Loucy (cell line): ENCODE data around the gene PLPPR3.

Experiments
- H2AFZ ChIP-seq: fragments of 200-600 bp; sonication (generic); 2 replicates; pipeline ENCODE4 v1.6.0; 2016; ENCODE audit warnings: antibody characterized with exemption, mild to moderate bottlenecking, low read length, moderate library complexity
- H3F3A ChIP-seq: fragments of 200-600 bp; 2 replicates; pipeline ENCODE4 v1.6.0; 2016; ENCODE audit warnings: antibody characterized with exemption, low read depth, mild to moderate bottlenecking
- H3K27me3 ChIP-seq: fragments of 200-600 bp; sonication (generic); 2 replicates; pipeline ENCODE4 v1.6.1; 2014; ENCODE audit warnings: low read length, mild to moderate bottlenecking; ENCODE audit not compliant: insufficient read depth, poor library complexity, severe bottlenecking
- H3K36me3 ChIP-seq: fragments of 200-600 bp; sonication (generic); 2 replicates; pipeline ENCODE4 v1.6.1; 2016; ENCODE audit warnings: low read length; ENCODE audit not compliant: insufficient read depth
- H3K4me1 ChIP-seq: fragments of 200-600 bp; sonication (generic); 2 replicates; pipeline ENCODE4 v1.5.1; 2014; ENCODE audit warnings: low read length, mild to moderate bottlenecking; ENCODE audit not compliant: insufficient read depth, poor library complexity, severe bottlenecking
- H3K4me2 ChIP-seq: fragments of 200-600 bp; sonication (generic); 2 replicates; pipeline ENCODE4 v1.6.0; 2014; ENCODE audit warnings: antibody characterized with exemption, low read length, low read depth, mild to moderate bottlenecking; ENCODE audit not compliant: poor library complexity, severe bottlenecking
- H3K4me3 ChIP-seq: fragments of 200-600 bp; sonication (generic); 2 replicates; pipeline ENCODE4 v1.5.1; 2014; ENCODE audit warnings: low read length, mild to moderate bottlenecking, mixed read lengths; ENCODE audit not compliant: poor library complexity, severe bottlenecking
- H3K79me2 ChIP-seq: fragments of 200-600 bp; sonication (generic); 2 replicates; pipeline ENCODE4 v1.6.1; 2014; ENCODE audit warnings: low read length; ENCODE audit not compliant: insufficient read depth
- H3K9ac ChIP-seq: fragments of 200-600 bp; sonication (generic); 2 replicates; pipeline ENCODE4 v1.6.0; 2014; ENCODE audit warnings: mild to moderate bottlenecking, low read depth, low read length, moderate library complexity; ENCODE audit not compliant: poor library complexity, severe bottlenecking
- H3K9me2 ChIP-seq: fragments of 200-600 bp; sonication (generic); replicated peaks from 2 replicates; pipeline ENCODE4 v1.6.1; 2016; ENCODE audit warnings: low read depth, low read length, mixed read lengths
- H3K9me3 ChIP-seq: fragments of 200-600 bp; sonication (generic); 2 replicates; pipeline ENCODE4 v1.6.1; 2014; ENCODE audit warnings: mild to moderate bottlenecking, antibody characterized with exemption, low read length, low read depth; ENCODE audit not compliant: insufficient read depth
- H4K20me1 ChIP-seq: fragments of 200-600 bp; sonication (generic); 2 replicates; pipeline ENCODE4 v1.6.0; 2014; ENCODE audit warnings: antibody characterized with exemption, low read length, mild to moderate bottlenecking; ENCODE audit not compliant: insufficient read depth, poor library complexity, severe bottlenecking
- EZH2phosphoT487 ChIP-seq: fragments of 200-600 bp; IDR thresholded peaks from 2 replicates; pipeline ENCODE4 v1.6.1; 2018; ENCODE audit warnings: antibody characterized with exemption, mild to moderate bottlenecking, moderate library complexity, borderline replicate concordance
- TF ChIP-seq, protein P1 (sequence below): fragments of 200-600 bp; sonication (generic); conservative IDR thresholded peaks from 2 replicates; pipeline ENCODE4 v1.5.1; 2014; ENCODE audit warnings: mild to moderate bottlenecking, antibody characterized with exemption, low read length

PLPPR3 gene

DNA sequence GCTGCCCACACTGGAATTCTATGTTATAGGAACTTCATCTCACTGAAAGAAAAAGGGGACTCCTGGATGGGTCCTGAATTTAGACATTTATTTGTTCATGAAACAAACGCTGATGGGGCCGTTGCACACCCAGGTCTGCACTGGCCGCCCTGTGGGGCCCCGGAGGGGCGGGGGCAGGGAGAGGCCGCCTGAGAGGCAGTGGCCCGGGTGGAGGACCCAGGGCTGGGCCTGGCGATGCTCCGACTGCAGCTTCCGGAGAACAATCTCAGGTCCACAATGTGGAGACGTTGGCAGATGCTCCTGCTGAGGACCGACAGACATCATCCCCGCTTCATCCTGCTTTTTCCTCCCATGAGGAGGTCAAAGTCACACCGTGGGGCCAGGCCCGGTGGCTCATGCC, 40.8 kb downstream of the PLPPR3 start:
- no peaks in the 10 kb centered on the region for H3K4me1 ChIP-seq
- no peaks in the 10 kb centered on the region for H3K27me3 ChIP-seq
- no peak overlapping the region for H2AFZ ChIP-seq
- no peak overlapping the region for H3K4me3 ChIP-seq
- H4K20me1 ChIP-seq = no peaks in the 10 kb centered on the region
- H3K9me2 ChIP-seq = no peaks in the 10 kb centered on the region
- H3K4me2 ChIP-seq = no peak overlapping the region
- H3K79me2 ChIP-seq = no peaks in the 10 kb centered on the region
- no peaks in the 10 kb centered on the region for H3K36me3 ChIP-seq
- no peaks in the 10 kb centered on the region for H3K9me3 ChIP-seq
- H3F3A ChIP-seq = no peaks in the 10 kb centered on the region
- TF ChIP-seq, protein P1, sequence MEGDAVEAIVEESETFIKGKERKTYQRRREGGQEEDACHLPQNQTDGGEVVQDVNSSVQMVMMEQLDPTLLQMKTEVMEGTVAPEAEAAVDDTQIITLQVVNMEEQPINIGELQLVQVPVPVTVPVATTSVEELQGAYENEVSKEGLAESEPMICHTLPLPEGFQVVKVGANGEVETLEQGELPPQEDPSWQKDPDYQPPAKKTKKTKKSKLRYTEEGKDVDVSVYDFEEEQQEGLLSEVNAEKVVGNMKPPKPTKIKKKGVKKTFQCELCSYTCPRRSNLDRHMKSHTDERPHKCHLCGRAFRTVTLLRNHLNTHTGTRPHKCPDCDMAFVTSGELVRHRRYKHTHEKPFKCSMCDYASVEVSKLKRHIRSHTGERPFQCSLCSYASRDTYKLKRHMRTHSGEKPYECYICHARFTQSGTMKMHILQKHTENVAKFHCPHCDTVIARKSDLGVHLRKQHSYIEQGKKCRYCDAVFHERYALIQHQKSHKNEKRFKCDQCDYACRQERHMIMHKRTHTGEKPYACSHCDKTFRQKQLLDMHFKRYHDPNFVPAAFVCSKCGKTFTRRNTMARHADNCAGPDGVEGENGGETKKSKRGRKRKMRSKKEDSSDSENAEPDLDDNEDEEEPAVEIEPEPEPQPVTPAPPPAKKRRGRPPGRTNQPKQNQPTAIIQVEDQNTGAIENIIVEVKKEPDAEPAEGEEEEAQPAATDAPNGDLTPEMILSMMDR = no peak
- no peak for TF ChIP-seq EZH2phosphoT487
- H3K9ac ChIP-seq = no peak overlapping the region

DNA sequence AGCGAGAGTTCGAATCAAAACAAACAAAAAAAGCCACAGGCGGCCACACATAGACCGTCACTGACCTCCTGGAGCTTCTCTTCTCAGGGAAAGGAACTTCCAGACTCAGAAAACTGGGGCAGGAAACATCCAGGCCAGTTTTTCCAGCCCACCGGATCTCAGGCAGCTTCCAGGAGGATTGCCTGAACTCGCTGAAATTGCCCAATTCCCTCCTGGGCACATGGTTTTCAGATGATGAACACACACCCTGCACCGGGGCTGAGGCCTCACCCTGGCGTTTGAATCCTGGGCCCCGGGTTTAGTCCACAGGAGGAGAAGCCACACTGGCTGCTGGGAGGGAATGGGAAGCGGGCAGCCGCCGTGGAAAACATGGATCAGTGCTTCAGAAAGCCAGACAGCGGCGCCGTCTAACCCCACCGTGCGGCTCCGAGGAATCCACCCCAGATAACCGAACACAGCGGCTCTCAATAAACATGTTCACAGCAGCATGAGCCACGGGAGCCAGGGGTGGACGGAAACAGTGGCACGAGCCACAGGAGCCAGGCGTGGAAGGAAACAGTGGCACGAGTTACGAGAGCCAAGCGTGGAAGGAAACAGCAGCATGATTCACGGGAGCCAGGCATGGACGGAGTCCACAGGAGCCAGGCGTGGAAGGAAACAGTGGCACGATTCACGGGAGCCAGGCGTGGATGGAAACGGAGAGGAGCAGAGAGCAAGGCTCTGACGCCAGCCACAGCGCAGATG, 42.7 kb downstream of the PLPPR3 start:
- Histone ChIP-seq H3K27me3 (no peaks in the 10 kb centered on the region), H3K4me2 (no peak overlapping the region), H4K20me1 (no peaks in the 10 kb centered on the region), H3K36me3 (no peaks in the 10 kb centered on the region), H3F3A (no peaks in the 10 kb centered on the region), H3K9me3 (no peaks in the 10 kb centered on the region), H3K4me1 (no peaks in the 10 kb centered on the region), H3K9ac (no peak overlapping the region), H3K79me2 (no peaks in the 10 kb centered on the region), H3K9me2 (no peaks in the 10 kb centered on the region), H2AFZ (no peak overlapping the region), H3K4me3 (no peak overlapping the region)
- TF ChIP-seq EZH2phosphoT487 = no peak
- TF ChIP-seq, protein P1 = no peak

DNA sequence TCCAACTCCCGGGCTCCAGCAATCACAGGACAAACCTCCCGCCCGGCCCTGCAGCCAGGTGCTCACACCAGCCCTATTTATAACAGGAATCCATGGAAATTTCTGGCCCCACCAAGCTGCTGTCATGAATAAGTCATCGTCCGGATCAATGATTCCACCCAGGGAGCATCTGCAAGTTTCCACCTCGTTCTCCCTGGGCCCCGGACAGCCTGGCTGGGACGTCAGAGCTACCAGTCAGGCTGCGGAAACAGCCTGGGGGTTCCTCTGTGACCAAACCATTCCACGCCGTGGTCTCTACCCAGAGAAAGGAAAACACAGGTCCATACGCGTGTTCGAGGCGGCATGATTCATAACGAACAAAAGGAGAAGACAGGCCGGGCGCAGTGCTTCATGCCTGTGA, 45.2 kb downstream of the PLPPR3 start:
- H3K27me3 ChIP-seq = no peaks in the 10 kb centered on the region

More for the DNA sequence above, 45.2 kb downstream of the PLPPR3 start:
- Histone ChIP-seq H3K9me2 (no peaks in the 10 kb centered on the region), H3K4me3 (no peak overlapping the region), H4K20me1 (no peaks in the 10 kb centered on the region), H2AFZ (no peak overlapping the region), H3K4me1 (no peaks in the 10 kb centered on the region), H3K4me2 (no peak overlapping the region), H3F3A (no peaks in the 10 kb centered on the region), H3K9me3 (no peaks in the 10 kb centered on the region), H3K36me3 (no peaks in the 10 kb centered on the region), H3K9ac (no peak overlapping the region), H3K79me2 (no peaks in the 10 kb centered on the region)
- TF ChIP-seq, protein P1 = no peak
- TF ChIP-seq EZH2phosphoT487 = no peak
